B cell (primary cell): ENCODE results near the gene NPTXR.

ENCODE experiments used
- EZH2 ChIP-seq: IDR thresholded peaks from 2 replicates; pipeline ENCODE4 v1.6.1; 2012; ENCODE audit warnings: borderline replicate concordance, low read depth, mild to moderate bottlenecking, moderate library complexity, low read length; ENCODE audit not compliant: insufficient read depth, poor library complexity, severe bottlenecking
- TF ChIP-seq, protein P1 (sequence below): fragments of 200-600 bp; IDR thresholded peaks from one replicate; pipeline ENCODE4 v1.8.0; 2022; ENCODE audit warnings: antibody characterized with exemption, mild to moderate bottlenecking

DNA sequence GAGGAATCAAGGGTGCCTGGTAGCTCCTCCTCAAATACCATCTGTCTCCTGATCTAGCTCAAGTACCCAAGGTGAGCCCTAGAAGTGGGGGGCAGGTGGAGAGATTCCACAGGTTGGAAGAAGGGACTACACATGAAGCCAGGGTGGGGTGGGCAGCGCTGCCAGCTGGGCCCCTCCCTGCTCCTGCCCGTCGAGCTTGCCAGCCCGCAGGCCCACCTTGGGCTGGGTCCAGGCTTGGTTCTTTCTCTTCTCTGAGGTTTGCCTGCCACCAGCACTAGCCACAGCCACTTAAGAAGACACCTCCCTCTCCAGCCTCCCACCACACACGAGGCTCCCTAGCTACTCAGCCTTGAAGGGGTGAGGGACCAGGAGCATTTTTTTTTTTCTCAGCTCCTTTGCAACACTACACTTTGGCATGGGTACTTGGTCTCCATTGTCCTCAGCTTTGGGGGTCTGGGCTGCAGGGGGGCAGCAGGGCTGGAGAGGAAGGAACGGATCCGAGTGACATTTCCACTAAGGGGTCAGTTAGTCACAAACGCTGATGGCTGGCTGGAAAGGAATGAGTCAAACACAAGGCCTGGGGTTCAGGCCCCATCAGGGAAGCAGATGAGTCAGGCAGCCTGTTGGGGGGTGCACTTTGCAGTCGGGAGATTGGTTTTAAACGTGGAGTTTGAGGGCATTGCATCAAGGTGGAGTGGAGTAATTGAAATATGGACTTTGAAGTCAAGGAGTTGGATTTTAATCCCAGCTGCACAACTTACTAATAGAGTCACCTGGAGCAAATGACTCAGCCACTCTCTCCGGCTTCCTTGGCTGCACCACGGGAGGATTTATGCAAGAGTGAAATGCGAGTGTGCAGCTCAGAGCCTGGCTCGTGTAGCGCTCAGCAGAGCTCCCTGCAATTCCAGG is 7.4 kb upstream of the NPTXR start:
- TF ChIP-seq, protein P1, sequence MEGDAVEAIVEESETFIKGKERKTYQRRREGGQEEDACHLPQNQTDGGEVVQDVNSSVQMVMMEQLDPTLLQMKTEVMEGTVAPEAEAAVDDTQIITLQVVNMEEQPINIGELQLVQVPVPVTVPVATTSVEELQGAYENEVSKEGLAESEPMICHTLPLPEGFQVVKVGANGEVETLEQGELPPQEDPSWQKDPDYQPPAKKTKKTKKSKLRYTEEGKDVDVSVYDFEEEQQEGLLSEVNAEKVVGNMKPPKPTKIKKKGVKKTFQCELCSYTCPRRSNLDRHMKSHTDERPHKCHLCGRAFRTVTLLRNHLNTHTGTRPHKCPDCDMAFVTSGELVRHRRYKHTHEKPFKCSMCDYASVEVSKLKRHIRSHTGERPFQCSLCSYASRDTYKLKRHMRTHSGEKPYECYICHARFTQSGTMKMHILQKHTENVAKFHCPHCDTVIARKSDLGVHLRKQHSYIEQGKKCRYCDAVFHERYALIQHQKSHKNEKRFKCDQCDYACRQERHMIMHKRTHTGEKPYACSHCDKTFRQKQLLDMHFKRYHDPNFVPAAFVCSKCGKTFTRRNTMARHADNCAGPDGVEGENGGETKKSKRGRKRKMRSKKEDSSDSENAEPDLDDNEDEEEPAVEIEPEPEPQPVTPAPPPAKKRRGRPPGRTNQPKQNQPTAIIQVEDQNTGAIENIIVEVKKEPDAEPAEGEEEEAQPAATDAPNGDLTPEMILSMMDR: no peak
- TF ChIP-seq EZH2: no peak
